HG03469 (cell line): Measurements from ENCODE around the gene NDST1.
A peak's percentile ranks its signal among the peaks of the same experiment; 100 is the strongest.

ENCODE experiments used
- ATAC-seq: cut with Tn5 transposase; IDR thresholded peaks from one replicate; pipeline ENCODE4 v1.9.1; 2021; ENCODE audit warnings: mild to moderate bottlenecking, moderate library complexity, moderate number of reproducible peaks; ENCODE audit not compliant: unreplicated experiment

NDST1 gene

GRCh38 chr5:150583541-150584225, 75.8 kb downstream of the NDST1 start:
- ATAC-seq, result no peak

- ATAC-seq, result no peak
Measured at GRCh38 chr5:150584556-150585335, 76.8 kb downstream of the NDST1 start.

- no peak for ATAC-seq
Measured at GRCh38 chr5:150585781-150586341, 77.9 kb downstream of the NDST1 start.

- no peak for ATAC-seq
Measured at GRCh38 chr5:150587016-150587415, 79.1 kb downstream of the NDST1 start.

GRCh38 chr5:150587856-150588595, 80.1 kb downstream of the NDST1 start:
- no peak for ATAC-seq

- no peak for ATAC-seq
Measured at GRCh38 chr5:150588596-150588890, 80.6 kb downstream of the NDST1 start.

GRCh38 chr5:150589862-150590601, 82.1 kb downstream of the NDST1 start:
- ATAC-seq, result peak; percentile 56

GRCh38 chr5:150590979-150591695, 83.2 kb downstream of the NDST1 start:
- no peak for ATAC-seq

GRCh38 chr5:150593593-150593992, 85.7 kb downstream of the NDST1 start:
- no peak for ATAC-seq

- ATAC-seq, result no peak
Measured at GRCh38 chr5:150593996-150594395, 86.1 kb downstream of the NDST1 start.

- no peak for ATAC-seq
Measured at GRCh38 chr5:150595466-150596031, 87.6 kb downstream of the NDST1 start.

- ATAC-seq, result no peak
Measured at GRCh38 chr5:150596313-150596712, 88.4 kb downstream of the NDST1 start.

- no peak for ATAC-seq
Measured at GRCh38 chr5:150596826-150597225, 88.9 kb downstream of the NDST1 start.

GRCh38 chr5:150598006-150598405, 90.1 kb downstream of the NDST1 start:
- ATAC-seq, result no peak

GRCh38 chr5:150598821-150599273, 90.9 kb downstream of the NDST1 start:
- no peak for ATAC-seq

GRCh38 chr5:150599281-150599680, 91.3 kb downstream of the NDST1 start:
- no peak for ATAC-seq

GRCh38 chr5:150599917-150600511, 92.1 kb downstream of the NDST1 start:
- no peak for ATAC-seq

- ATAC-seq, result no peak
Measured at GRCh38 chr5:150600616-150601490, 92.9 kb downstream of the NDST1 start.
